Nephron progenitor cell (in vitro differentiated cells): Measurements from ENCODE around the gene GATAD2B.
"Not testable (repeated sequence)": the region's sequence is repeated elsewhere in the genome, so short reads cannot be mapped to it uniquely, and the experiment has no call there.

ENCODE experiments used
- DNase-seq: peaks from one replicate; pipeline ENCODE4 v3.0.0; 2021
- H3K27ac Mint-ChIP-seq: 2 replicates; pipeline ENCODE4 v1.8.0; 2021; ENCODE audit warnings: mild to moderate bottlenecking, moderate library complexity, mixed read lengths
- H3K27me3 Mint-ChIP-seq: 2 replicates; pipeline ENCODE4 v1.8.0; 2021; ENCODE audit warnings: mild to moderate bottlenecking, low read depth, mixed read lengths; ENCODE audit not compliant: poor library complexity
- H3K36me3 Mint-ChIP-seq: 2 replicates; pipeline ENCODE4 v1.8.0; 2021; ENCODE audit warnings: low read depth, mixed read lengths
- H3K4me1 Mint-ChIP-seq: 2 replicates; pipeline ENCODE4 v1.8.0; 2021; ENCODE audit warnings: mixed read lengths
- H3K4me3 Mint-ChIP-seq: 2 replicates; pipeline ENCODE4 v1.8.0; 2021; ENCODE audit warnings: mild to moderate bottlenecking, moderate library complexity, mixed read lengths
- H3K9me3 Mint-ChIP-seq: 2 replicates; pipeline ENCODE4 v1.8.0; 2021; ENCODE audit warnings: mild to moderate bottlenecking, moderate library complexity, mixed read lengths
- CTCF ChIP-seq: fragments of 200-600 bp; sonication (generic); IDR thresholded peaks from 2 replicates; pipeline ENCODE4 v1.5.0; 2021; ENCODE audit warnings: antibody characterized with exemption

Gene GATAD2B

GRCh38 chr1:153849487-153850185, 73.1 kb downstream of the GATAD2B start:
- H3K36me3 Mint-ChIP-seq, result peaks cover 72% of the 10 kb centered on the region
- peaks cover 11% of the 10 kb centered on the region for H3K4me1 Mint-ChIP-seq
- no peak for DNase-seq
- H3K27ac Mint-ChIP-seq, result peak overlapping the region; percentile 60
- H3K9me3 Mint-ChIP-seq, result no peaks in the 10 kb centered on the region
- H3K4me3 Mint-ChIP-seq, result no peak overlapping the region
- no peak for TF ChIP-seq CTCF
- H3K27me3 Mint-ChIP-seq, result no peaks in the 10 kb centered on the region

GRCh38 chr1:153848805-153849204, 74.0 kb downstream of the GATAD2B start:
- no peak for TF ChIP-seq CTCF
- DNase-seq, result no peak
- Mint-ChIP-seq H3K27ac (no peak overlapping the region), H3K36me3 (peaks cover 71% of the 10 kb centered on the region), H3K9me3 (peaks cover 3% of the 10 kb centered on the region), H3K27me3 (no peaks in the 10 kb centered on the region), H3K4me1 (peaks cover 11% of the 10 kb centered on the region), H3K4me3 (no peak overlapping the region)

GRCh38 chr1:153845158-153845557, 77.6 kb downstream of the GATAD2B start:
- Mint-ChIP-seq H3K9me3 (peaks cover 6% of the 10 kb centered on the region), H3K27me3 (no peaks in the 10 kb centered on the region), H3K4me3 (no peak overlapping the region), H3K27ac (no peak overlapping the region), H3K36me3 (peaks cover 60% of the 10 kb centered on the region), H3K4me1 (peaks cover 6% of the 10 kb centered on the region)
- no peak for TF ChIP-seq CTCF
- DNase-seq, result no peak

GRCh38 chr1:153844349-153844748, 78.4 kb downstream of the GATAD2B start:
- peaks cover 54% of the 10 kb centered on the region for H3K36me3 Mint-ChIP-seq
- H3K27ac Mint-ChIP-seq, H3K9me3 Mint-ChIP-seq, H3K4me3 Mint-ChIP-seq, H3K4me1 Mint-ChIP-seq, H3K27me3 Mint-ChIP-seq, DNase-seq: not testable (repeated sequence)

GRCh38 chr1:153842006-153842471, 80.7 kb downstream of the GATAD2B start:
- H3K4me1 Mint-ChIP-seq, result peaks cover 5% of the 10 kb centered on the region
- no peak overlapping the region for H3K4me3 Mint-ChIP-seq
- peaks cover 36% of the 10 kb centered on the region for H3K36me3 Mint-ChIP-seq
- no peak overlapping the region for H3K27ac Mint-ChIP-seq
- no peak for DNase-seq
- no peaks in the 10 kb centered on the region for H3K27me3 Mint-ChIP-seq
- peaks cover 6% of the 10 kb centered on the region for H3K9me3 Mint-ChIP-seq
- TF ChIP-seq CTCF, result no peak

- Mint-ChIP-seq H3K27me3 (no peaks in the 10 kb centered on the region), H3K4me1 (peaks cover 10% of the 10 kb centered on the region), H3K36me3 (peaks cover 31% of the 10 kb centered on the region), H3K4me3 (no peak overlapping the region), H3K27ac (no peak overlapping the region), H3K9me3 (peaks cover 6% of the 10 kb centered on the region)
- no peak for DNase-seq
- no peak for TF ChIP-seq CTCF
These were observed 81.2 kb downstream of the GATAD2B start for GRCh38 chr1:153841463-153841994.

GRCh38 chr1:153840774-153841173, 82.0 kb downstream of the GATAD2B start:
- not testable (repeated sequence) for H3K9me3 Mint-ChIP-seq, DNase-seq, H3K27ac Mint-ChIP-seq, H3K4me3 Mint-ChIP-seq, H3K27me3 Mint-ChIP-seq
- Mint-ChIP-seq H3K4me1 (peaks cover 12% of the 10 kb centered on the region), H3K36me3 (peaks cover 25% of the 10 kb centered on the region)

GRCh38 chr1:153833968-153834367, 88.8 kb downstream of the GATAD2B start:
- Mint-ChIP-seq H3K36me3 (peaks cover 11% of the 10 kb centered on the region), H3K4me1 (peaks cover 18% of the 10 kb centered on the region)
- DNase-seq, H3K27ac Mint-ChIP-seq, H3K4me3 Mint-ChIP-seq, H3K27me3 Mint-ChIP-seq, H3K9me3 Mint-ChIP-seq: not testable (repeated sequence)
